ENCODE data around the gene POLA1. TPM values are rescaled to one million over a fixed set of nuclear protein-coding genes. Genes with fewer than 3 reads are reported as not detected.
"Not testable (repeated sequence)": the region's sequence is repeated elsewhere in the genome, so short reads cannot be mapped to it uniquely, and the experiment has no call there.

The POLA1 gene
- polyA plus RNA-seq, 1 experiment: 2.5 TPM

DNA sequence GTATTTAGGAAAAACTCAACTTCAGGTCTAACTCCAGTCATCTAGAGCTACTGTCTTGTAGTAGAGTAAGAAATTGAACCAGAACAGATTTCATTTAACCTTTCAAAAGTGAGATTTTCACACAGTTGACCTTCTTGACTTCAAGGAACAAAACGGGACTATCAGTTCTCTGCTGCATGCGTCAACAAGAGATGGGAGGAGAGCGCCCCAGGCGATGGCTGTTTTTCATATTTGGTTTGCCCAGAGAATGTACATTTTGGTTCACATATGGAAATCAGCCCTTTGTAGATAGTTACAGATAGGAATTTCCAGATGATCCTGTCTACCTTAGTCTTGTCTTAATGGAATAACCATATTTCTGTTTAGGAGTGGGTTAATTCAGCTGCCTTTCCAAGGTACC is 158.1 kb downstream of the POLA1 start:
- no peak for DNase-seq (ENCODE audit: low read depth)
- no peak overlapping the region for H3K4me3 ChIP-seq (ENCODE audit: low read depth, low read length)
- no peak for TF ChIP-seq CTCF (IDR thresholded peaks at IDR 0.05; ENCODE audit: insufficient read depth, low read depth, low read length)
- CTCF ChIA-PET: interaction anchor here (0.8 kb wide), 1 partner anchor 11 kb away, joined by 3 read pairs; no protein-coding TSS in a partner anchor
- H3K27me3 ChIP-seq (ENCODE audit: control insufficient read depth, insufficient read depth, low read length): no peaks in the 10 kb centered on the region
- H3K36me3 ChIP-seq (ENCODE audit: control insufficient read depth, insufficient read depth, low read length): no peaks in the 10 kb centered on the region
- POLR2A ChIA-PET: no interaction called here

DNA sequence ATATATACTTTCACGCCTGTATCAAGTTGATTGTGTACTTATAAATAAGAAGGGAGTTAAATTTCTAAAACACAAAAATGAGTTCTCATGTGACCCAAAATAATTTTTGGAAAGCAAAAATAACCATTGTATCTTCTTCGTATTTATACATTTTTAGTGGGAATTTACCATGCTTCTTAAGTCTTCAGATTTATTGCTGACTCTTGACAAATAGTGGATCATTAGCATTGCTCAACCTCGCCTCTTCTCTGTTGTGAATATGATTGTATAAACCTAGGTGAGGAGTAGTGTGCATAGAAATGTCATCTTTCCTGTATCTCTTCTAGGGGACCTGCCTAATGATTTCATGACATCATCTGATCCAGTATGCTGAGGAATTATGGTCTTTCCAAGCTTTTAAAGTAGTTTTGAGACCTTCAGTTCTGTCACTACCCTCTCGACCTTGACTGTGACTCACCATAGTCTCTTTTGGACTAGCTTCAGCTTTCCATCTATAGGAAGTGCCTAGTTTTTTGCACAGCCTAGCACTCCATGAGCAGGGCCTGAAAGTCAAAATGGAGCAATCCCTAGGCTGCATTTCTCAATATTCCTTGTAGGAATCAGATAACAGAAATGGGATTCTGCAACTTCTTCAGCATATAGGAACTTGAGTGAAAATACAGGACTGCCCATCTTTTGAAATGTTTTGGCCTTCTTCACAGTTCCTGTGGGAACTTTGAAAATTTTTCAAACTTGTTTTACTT is 164.5 kb downstream of the POLA1 start:
- Histone ChIP-seq H3K36me3 (ENCODE audit: control insufficient read depth, insufficient read depth, low read length) (no peaks in the 10 kb centered on the region), H3K27me3 (ENCODE audit: control insufficient read depth, insufficient read depth, low read length) (no peaks in the 10 kb centered on the region), H3K4me3 (ENCODE audit: low read depth, low read length) (no peak overlapping the region)
- DNase-seq (ENCODE audit: low read depth): no peak
- TF ChIP-seq CTCF (IDR thresholded peaks at IDR 0.05; ENCODE audit: insufficient read depth, low read depth, low read length): no peak
- POLR2A ChIA-PET: no interaction called here
- CTCF ChIA-PET: interaction anchor here (0.7 kb wide), 1 partner anchor 577 kb away, joined by 3 read pairs; no protein-coding TSS in a partner anchor

DNA sequence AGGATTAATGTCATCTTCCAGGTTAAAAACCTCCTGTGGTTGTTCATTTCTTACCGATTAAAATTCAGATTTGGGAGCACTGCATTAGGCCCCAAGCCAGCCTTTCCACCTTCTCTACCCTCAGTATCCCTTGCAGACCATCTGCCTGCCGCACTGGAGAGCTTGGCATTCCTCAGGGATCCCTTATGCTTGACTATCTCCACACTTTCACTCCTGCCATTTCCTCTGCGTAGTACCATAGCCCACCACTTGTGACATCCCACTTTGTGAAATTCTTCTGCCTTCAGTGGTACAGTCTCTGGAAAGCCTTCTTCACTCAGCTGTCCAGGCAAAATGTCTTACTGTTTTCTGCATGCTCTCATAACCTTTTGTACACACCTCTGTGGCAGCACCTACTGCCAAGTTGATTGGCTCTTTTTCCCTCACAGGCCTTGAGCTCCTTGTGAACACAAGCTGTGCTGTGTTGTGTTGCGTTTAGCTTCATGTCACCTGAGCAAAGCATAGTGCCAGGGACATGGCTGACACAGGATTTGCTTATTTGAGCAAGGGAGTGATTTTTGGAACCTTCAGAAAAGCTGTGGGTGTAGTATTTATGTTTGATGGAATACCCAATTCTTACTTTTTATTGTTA is 165.6 kb downstream of the POLA1 start:
- CTCF ChIA-PET: interaction anchor here (1.3 kb wide), 1 partner anchor 21 kb away, joined by 5 read pairs; no protein-coding TSS in a partner anchor
- no peak for TF ChIP-seq CTCF (IDR thresholded peaks at IDR 0.05; ENCODE audit: insufficient read depth, low read depth, low read length)
- H3K4me3 ChIP-seq (ENCODE audit: low read depth, low read length): no peak overlapping the region
- H3K36me3 ChIP-seq (ENCODE audit: control insufficient read depth, insufficient read depth, low read length): no peaks in the 10 kb centered on the region
- no peak for DNase-seq (ENCODE audit: low read depth)
- POLR2A ChIA-PET: no interaction called here
- H3K27me3 ChIP-seq (ENCODE audit: control insufficient read depth, insufficient read depth, low read length): no peaks in the 10 kb centered on the region

GRCh38 chrX:24860140-24860539 is 166.4 kb downstream of the POLA1 start:
- ChIA-PET POLR2A (no interaction called here), CTCF (interaction anchor here (1.3 kb wide), 1 partner anchor 21 kb away, joined by 5 read pairs; no protein-coding TSS in a partner anchor)
- H3K4me3 ChIP-seq (ENCODE audit: low read depth, low read length): no peak overlapping the region
- no peak for TF ChIP-seq CTCF (IDR thresholded peaks at IDR 0.05; ENCODE audit: insufficient read depth, low read depth, low read length)
- DNase-seq (ENCODE audit: low read depth): no peak
- H3K36me3 ChIP-seq (ENCODE audit: control insufficient read depth, insufficient read depth, low read length): no peaks in the 10 kb centered on the region
- H3K27me3 ChIP-seq (ENCODE audit: control insufficient read depth, insufficient read depth, low read length): no peaks in the 10 kb centered on the region

DNA sequence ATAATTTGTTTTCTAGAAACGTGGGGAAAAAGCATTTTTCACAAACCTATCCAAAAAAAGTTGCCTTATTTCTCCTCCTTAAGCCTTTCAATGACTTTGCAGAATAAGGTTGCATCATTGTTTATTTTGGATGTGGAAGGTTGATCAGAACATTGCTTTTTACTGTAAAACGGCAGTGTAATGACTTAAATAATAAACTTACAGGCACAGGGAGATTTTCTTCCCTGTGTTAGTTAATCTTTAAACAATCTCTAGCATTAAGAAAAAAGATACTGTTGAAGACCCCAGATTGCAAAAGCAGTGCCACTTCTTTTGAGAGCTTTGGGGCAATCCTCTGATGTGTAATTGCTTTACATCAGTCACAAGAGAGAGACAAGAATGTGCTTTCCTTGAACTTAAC is 168.6 kb downstream of the POLA1 start:
- H3K27me3 ChIP-seq (ENCODE audit: control insufficient read depth, insufficient read depth, low read length): no peaks in the 10 kb centered on the region
- POLR2A ChIA-PET: no interaction called here
- CTCF ChIA-PET: no interaction called here
- no peaks in the 10 kb centered on the region for H3K36me3 ChIP-seq (ENCODE audit: control insufficient read depth, insufficient read depth, low read length)
- no peak for TF ChIP-seq CTCF (IDR thresholded peaks at IDR 0.05; ENCODE audit: insufficient read depth, low read depth, low read length)
- no peak overlapping the region for H3K4me3 ChIP-seq (ENCODE audit: low read depth, low read length)
- no peak for DNase-seq (ENCODE audit: low read depth)

DNA sequence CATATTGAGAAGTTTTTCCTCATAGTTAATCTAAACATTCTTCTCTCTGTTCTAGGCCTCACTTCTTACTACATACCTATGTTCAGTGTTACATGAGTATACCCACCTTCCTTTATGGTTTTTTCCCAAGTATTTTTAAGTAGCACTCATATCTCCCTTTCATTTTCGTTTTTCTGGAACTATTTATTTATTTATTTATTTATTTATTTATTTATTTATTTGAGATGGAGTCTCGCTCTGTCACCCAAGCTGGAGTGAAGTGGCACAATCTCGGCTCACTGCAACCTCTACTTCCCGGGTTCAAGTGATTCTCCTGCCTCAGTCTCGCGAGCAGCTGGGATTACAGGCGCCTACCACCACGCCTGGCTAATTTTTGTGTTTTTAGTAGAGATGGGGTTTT is 170.1 kb downstream of the POLA1 start:
- CTCF ChIA-PET; DNase-seq (ENCODE audit: low read depth); H3K4me3 ChIP-seq (ENCODE audit: low read depth, low read length): not testable (repeated sequence)

More for the DNA sequence above, 170.1 kb downstream of the POLA1 start:
- H3K36me3 ChIP-seq (ENCODE audit: control insufficient read depth, insufficient read depth, low read length); POLR2A ChIA-PET; H3K27me3 ChIP-seq (ENCODE audit: control insufficient read depth, insufficient read depth, low read length): not testable (repeated sequence)
